ENCODE data around the gene RHEB. TPM values are rescaled to one million over a fixed set of nuclear protein-coding genes. Genes with fewer than 3 reads are reported as not detected.

The RHEB gene
- total RNA-seq, 4 donors from 2014 or later, result 41.2 to 64.4 (median 53.5) TPM

- TF ChIP-seq POLR2A (IDR thresholded peaks at IDR 0.05), result no peak
- TF ChIP-seq CTCF (IDR thresholded peaks at IDR 0.05), result no peak
- intact Hi-C loops (cut with DNase I; ENCODE audit: low total_unique reads), result no loop called here
- H3K4me3 ChIP-seq (ENCODE audit: low read depth, poor library complexity, severe bottlenecking), result no peak overlapping the region
- WGBS, 2 donors, result 95 to 96% methylated on average over 16 to 17 of the region's 17 CpGs
- no peak for DNase-seq (ENCODE audit: low spot score in 2 of 2)
These were observed 80.7 kb downstream of the RHEB start for GRCh38 chr7:151438864-151439601.

- H3K4me3 ChIP-seq (ENCODE audit: low read depth, poor library complexity, severe bottlenecking), result no peak overlapping the region
- 88 to 90% methylated on average over 20 to 23 of the region's 23 CpGs for whole genome bisulfite sequencing, 2 donors
- DNase-seq (ENCODE audit: low spot score in 2 of 2), result no peak
- no peak for TF ChIP-seq CTCF (IDR thresholded peaks at IDR 0.05)
- no peak for TF ChIP-seq POLR2A (IDR thresholded peaks at IDR 0.05)
- intact Hi-C loops (cut with DNase I; ENCODE audit: low total_unique reads), result no loop called here
These were observed 81.7 kb downstream of the RHEB start for GRCh38 chr7:151437866-151438516.

GRCh38 chr7:151437159-151437553 is 82.5 kb downstream of the RHEB start:
- intact Hi-C loops (cut with DNase I; ENCODE audit: low total_unique reads), result no loop called here
- no peak for DNase-seq (ENCODE audit: low spot score in 2 of 2)
- no peak overlapping the region for H3K4me3 ChIP-seq (ENCODE audit: low read depth, poor library complexity, severe bottlenecking)
- 89 to 93% methylated on average over 13 of the region's 13 CpGs for WGBS, 2 donors
- TF ChIP-seq POLR2A (IDR thresholded peaks at IDR 0.05) (no peak), CTCF (IDR thresholded peaks at IDR 0.05) (no peak)

- 77 to 78% methylated on average over 9 of the region's 9 CpGs for WGBS, 2 donors
- TF ChIP-seq CTCF (IDR thresholded peaks at IDR 0.05), result no peak
- TF ChIP-seq POLR2A (IDR thresholded peaks at IDR 0.05), result no peak
- no peak overlapping the region for H3K4me3 ChIP-seq (ENCODE audit: low read depth, poor library complexity, severe bottlenecking)
- intact Hi-C loops (cut with DNase I; ENCODE audit: low total_unique reads), result no loop called here
- no peak for DNase-seq (ENCODE audit: low spot score in 2 of 2)
These were observed 83.1 kb downstream of the RHEB start for GRCh38 chr7:151436446-151437158.

GRCh38 chr7:151435971-151436370 is 83.7 kb downstream of the RHEB start:
- TF ChIP-seq CTCF (IDR thresholded peaks at IDR 0.05) (no peak), POLR2A (IDR thresholded peaks at IDR 0.05) (no peak)
- intact Hi-C loops (cut with DNase I; ENCODE audit: low total_unique reads), result no loop called here
- no peak overlapping the region for H3K4me3 ChIP-seq (ENCODE audit: low read depth, poor library complexity, severe bottlenecking)
- no peak for DNase-seq (ENCODE audit: low spot score in 2 of 2)
- WGBS, 2 donors, result 86 to 93% methylated on average over 14 of the region's 15 CpGs
